H1 (cell line): ENCODE data around the gene NRXN2. TPM values are rescaled to one million over a fixed set of nuclear protein-coding genes. Genes with fewer than 3 reads are reported as not detected.
A peak's percentile ranks its signal among the peaks of the same experiment; 100 is the strongest.

Source experiments
- BACH1 ChIP-seq: IDR thresholded peaks from 2 replicates; pipeline ENCODE4 v1.6.1; 2012; ENCODE audit warnings: low read length, improper control_type of control experiment
- BRCA1 ChIP-seq: IDR thresholded peaks from 2 replicates; pipeline ENCODE4 v1.6.1; 2012; ENCODE audit warnings: low read depth, low read length, improper control_type of control experiment
- CBX8 ChIP-seq: fragments of 300-800, 300-1000 bp; sonication (generic); IDR thresholded peaks from 2 replicates; pipeline ENCODE4 v1.7.1; 2016; ENCODE audit warnings: low read depth, low read length, borderline replicate concordance
- CREB1 ChIP-seq: IDR thresholded peaks from 2 replicates; pipeline ENCODE4 v1.6.1; 2012; ENCODE audit warnings: inconsistent platforms
- EP300 ChIP-seq, 2 experiments: IDR thresholded peaks; 1 replicate in 1 of 2; 2 replicates in 1 of 2; pipeline ENCODE4 v1.6.1; 2011 to 2012; ENCODE audit warnings: low read depth in 2 of 2, low read length in 2 of 2, mild to moderate bottlenecking in 2 of 2, borderline replicate concordance in 1 of 2, inconsistent platforms in 1 of 2, moderate library complexity in 1 of 2
- EZH2 ChIP-seq: fragments of 200-600 bp; sonication (generic); IDR thresholded peaks from 2 replicates; pipeline ENCODE4 v1.7.1; 2012; ENCODE audit warnings: low read depth, mild to moderate bottlenecking, moderate library complexity, low read length, inconsistent platforms; ENCODE audit not compliant: severe bottlenecking
- HDAC2 ChIP-seq, 2 experiments: fragments of 300-600 bp in 1 of 2; sonication (generic) in 1 of 2; IDR thresholded peaks; 2 replicates each; pipeline ENCODE4 v1.6.1; 2011 to 2012; ENCODE audit warnings: low read depth in 2 of 2, low read length in 2 of 2, mild to moderate bottlenecking in 2 of 2, moderate library complexity in 2 of 2, borderline replicate concordance in 1 of 2, inconsistent platforms in 1 of 2
- HDAC6 ChIP-seq: IDR thresholded peaks from one replicate; pipeline ENCODE4 v1.7.1; 2012; ENCODE audit warnings: low read depth, mild to moderate bottlenecking, inconsistent platforms, low read length, moderate library complexity
- KDM1A ChIP-seq: fragments of 200-600, 300-600 bp; sonication (generic); IDR thresholded peaks from 2 replicates; pipeline ENCODE4 v1.7.1; 2016; ENCODE audit warnings: mild to moderate bottlenecking, low read length, borderline replicate concordance
- MAX ChIP-seq: IDR thresholded peaks from 2 replicates; pipeline ENCODE4 v1.6.1; 2012; ENCODE audit warnings: inconsistent platforms
- NRF1 ChIP-seq: IDR thresholded peaks from 2 replicates; pipeline ENCODE4 v1.6.1; 2011; ENCODE audit warnings: mild to moderate bottlenecking, low read depth, low read length, improper control_type of control experiment
- PHF8 ChIP-seq: fragments of 200-600 bp; sonication (generic); conservative IDR thresholded peaks from 2 replicates; pipeline ENCODE4 v1.7.1; 2012; ENCODE audit warnings: low read depth, mild to moderate bottlenecking, inconsistent platforms, low read length, moderate library complexity
- POLR2A ChIP-seq, 2 experiments: IDR thresholded peaks; 1 replicate in 1 of 2; 2 replicates in 1 of 2; pipeline ENCODE4 v1.6.1; 2011; ENCODE audit warnings: low read depth in 2 of 2, low read length in 2 of 2, mild to moderate bottlenecking in 2 of 2; ENCODE audit errors: control extremely low read depth in 1 of 2
- POLR2AphosphoS5 ChIP-seq: IDR thresholded peaks from 2 replicates; pipeline ENCODE4 v1.6.1; 2011; ENCODE audit warnings: low read depth, low read length
- POU5F1 ChIP-seq: IDR thresholded peaks from 2 replicates; pipeline ENCODE4 v1.6.1; 2011; ENCODE audit warnings: low read depth, mild to moderate bottlenecking, low read length, moderate library complexity
- RNF2 ChIP-seq: fragments of 200-900, 300-1000 bp; sonication (generic); IDR thresholded peaks from 2 replicates; pipeline ENCODE4 v1.7.1; 2016; ENCODE audit warnings: borderline replicate concordance, low read depth, mild to moderate bottlenecking, antibody characterized with exemption, low read length; ENCODE audit not compliant: poor library complexity, severe bottlenecking; ENCODE audit errors: missing control alignments
- SP2 ChIP-seq: IDR thresholded peaks from 2 replicates; pipeline ENCODE4 v1.6.1; 2012; ENCODE audit warnings: mild to moderate bottlenecking, low read length, inconsistent platforms
- SP4 ChIP-seq: IDR thresholded peaks from 2 replicates; pipeline ENCODE4 v1.6.1; 2012; ENCODE audit warnings: low read length, inconsistent platforms
- TAF7 ChIP-seq: optimal IDR thresholded peaks from 2 replicates; pipeline ENCODE3; 2011; ENCODE audit warnings: low read depth, mild to moderate bottlenecking, inconsistent platforms, low read length, moderate library complexity, borderline replicate concordance
- TBP ChIP-seq: IDR thresholded peaks from 2 replicates; pipeline ENCODE4 v1.6.1; 2011; ENCODE audit warnings: low read depth, low read length, improper control_type of control experiment
- ZNF274 ChIP-seq: IDR thresholded peaks from 2 replicates; pipeline ENCODE4 v1.7.0; 2012; ENCODE audit warnings: low read length, borderline replicate concordance; ENCODE audit errors: extremely low read depth
- polyA plus RNA-seq, 7 experiments: library from polyadenylated mRNA; depleted of rRNA in 3 of 7; stranded (reverse) in 5 of 7; unstranded in 2 of 7; fragments of >200 nt in 5 of 7; fragments of 200-250 nt in 2 of 7; gene quantifications; 1 replicate in 5 of 7; 2 replicates in 1 of 7; 4 replicates in 1 of 7; pipeline versions ENCODE4 v1.2.1 to v1.2.3, GENCODE V29; 2011 to 2013; ENCODE audit warnings: missing spikeins in 2 of 7, mixed read lengths in 2 of 7
- total RNA-seq: library from RNA; stranded (reverse); fragmentation: NEBNext Ultra II Directional; extraction: Animal tissue kit (Norgen Biotek cat#: 25700); gene quantifications from 2 replicates; pipeline ENCODE4 v1.2.1, GENCODE V29; 2021
- TF ChIP-seq, protein P1 (sequence below): IDR thresholded peaks from 2 replicates; pipeline ENCODE4 v1.6.1; 2011; ENCODE audit warnings: low read depth, mild to moderate bottlenecking, low read length; ENCODE audit not compliant: insufficient read depth
- TF ChIP-seq, protein P2 (sequence below): IDR thresholded peaks from 2 replicates; pipeline ENCODE4 v1.6.1; 2012; ENCODE audit warnings: inconsistent platforms

Gene NRXN2
- total and polyA plus RNA-seq, 2 of the 8 experiments (the other 6 are each of a cell fraction or from before 2014, with no cell fraction given) = 1.3 to 11.5 TPM

DNA sequence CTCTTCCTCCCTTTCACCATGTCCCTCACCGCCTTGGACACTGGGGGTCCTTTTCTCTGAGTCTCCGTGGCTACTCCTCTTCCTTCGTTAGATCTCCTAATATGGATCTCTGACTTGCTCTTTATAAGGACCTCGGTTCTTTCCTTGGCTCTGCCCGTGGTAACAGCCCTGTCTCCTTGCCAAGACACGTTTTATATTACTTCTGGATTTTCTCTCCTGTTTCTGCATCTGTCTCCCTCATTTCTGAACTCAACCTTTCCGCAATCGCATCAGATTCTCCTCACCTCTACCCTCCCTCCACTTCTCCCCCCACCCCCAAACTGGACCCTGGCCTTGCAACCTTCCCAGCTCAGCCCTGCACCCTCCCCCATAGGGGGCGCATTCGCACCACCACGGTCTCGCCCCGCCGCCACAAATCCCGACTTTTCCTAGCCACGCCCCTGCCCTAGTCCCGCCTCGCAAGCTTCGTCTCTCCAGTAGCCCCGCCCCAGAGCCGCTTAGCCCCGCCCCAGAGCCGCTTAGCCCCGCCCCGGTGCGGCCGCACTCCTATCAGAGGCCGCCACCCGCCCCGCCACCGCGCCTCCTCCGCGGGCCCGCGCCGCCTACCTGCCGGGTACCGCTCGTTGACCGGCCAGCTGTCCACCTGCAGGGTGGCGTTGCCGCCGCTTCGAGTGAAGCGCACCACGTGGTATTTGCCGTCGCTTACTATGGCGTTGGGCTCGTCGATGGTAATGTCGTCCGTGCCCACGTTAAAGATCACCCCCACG lies 93.0 kb downstream of the NRXN2 start (continued):
- TF ChIP-seq, protein P1, sequence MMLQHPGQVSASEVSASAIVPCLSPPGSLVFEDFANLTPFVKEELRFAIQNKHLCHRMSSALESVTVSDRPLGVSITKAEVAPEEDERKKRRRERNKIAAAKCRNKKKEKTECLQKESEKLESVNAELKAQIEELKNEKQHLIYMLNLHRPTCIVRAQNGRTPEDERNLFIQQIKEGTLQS = 0 out of 2 replicates have a peak, but pooled peaks have one; percentile 3
- no peak for TF ChIP-seq POLR2AphosphoS5
- TF ChIP-seq POU5F1 = no peak
- TF ChIP-seq SP2 = no peak
- TF ChIP-seq CREB1 = peak; percentile 56
- no peak for TF ChIP-seq KDM1A
- TF ChIP-seq MAX = peak; percentile 100
- TF ChIP-seq EP300 (IDR thresholded peaks at IDR 0.05; ENCODE audit: borderline replicate concordance in 1 of 2, low read depth in 2 of 2, low read length in 2 of 2) = no peak
- TF ChIP-seq BRCA1 = no peak
- TF ChIP-seq CBX8 = no peak
- no peak for TF ChIP-seq HDAC6
- no peak for TF ChIP-seq BACH1
- 0 out of 2 replicates have a peak, but pooled peaks have one; percentile 49 for TF ChIP-seq SP4
- TF ChIP-seq ZNF274 = no peak
- TF ChIP-seq EZH2 = no peak
- TF ChIP-seq TAF7 = no peak
- no peak for TF ChIP-seq TBP
- TF ChIP-seq HDAC2 (IDR thresholded peaks at IDR 0.05; ENCODE audit: borderline replicate concordance in 1 of 2, low read depth in 2 of 2, low read length in 2 of 2) = peak in 1 of 2 experiments; percentile 63; a peak in 2 of 4 replicates
- TF ChIP-seq, protein P2, sequence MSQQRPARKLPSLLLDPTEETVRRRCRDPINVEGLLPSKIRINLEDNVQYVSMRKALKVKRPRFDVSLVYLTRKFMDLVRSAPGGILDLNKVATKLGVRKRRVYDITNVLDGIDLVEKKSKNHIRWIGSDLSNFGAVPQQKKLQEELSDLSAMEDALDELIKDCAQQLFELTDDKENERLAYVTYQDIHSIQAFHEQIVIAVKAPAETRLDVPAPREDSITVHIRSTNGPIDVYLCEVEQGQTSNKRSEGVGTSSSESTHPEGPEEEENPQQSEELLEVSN = peak; percentile 99
- TF ChIP-seq PHF8 = no peak
- TF ChIP-seq NRF1 = no peak
- no peak for TF ChIP-seq RNF2
- no peak for TF ChIP-seq POLR2A (IDR thresholded peaks at IDR 0.05; ENCODE audit: control extremely low read depth in 1 of 2, low read depth in 2 of 2, low read length in 2 of 2)
